Measurements from ENCODE around the gene CSTF3. TPM values are rescaled to one million over a fixed set of nuclear protein-coding genes. Genes with fewer than 3 reads are reported as not detected.
"Not testable (repeated sequence)": the region's sequence is repeated elsewhere in the genome, so short reads cannot be mapped to it uniquely, and the experiment has no call there.

The CSTF3 gene
- polyA plus RNA-seq, 3 donors, result 59.0 to 67.3 (median 67.2) TPM

- DNase-seq (ENCODE audit: extremely low read depth in 1 of 11, low read depth in 9 of 11, low spot score in 4 of 11), result no peak
Measured at GRCh38 chr11:33133761-33134160, 27.5 kb downstream of the CSTF3 start.

- no peak for DNase-seq (ENCODE audit: extremely low read depth in 1 of 11, low read depth in 9 of 11, low spot score in 4 of 11)
Measured at GRCh38 chr11:33132510-33132909, 28.8 kb downstream of the CSTF3 start.

- no peak for DNase-seq (ENCODE audit: extremely low read depth in 1 of 11, low read depth in 9 of 11, low spot score in 4 of 11)
Measured at GRCh38 chr11:33128739-33129138, 32.5 kb downstream of the CSTF3 start.

GRCh38 chr11:33125611-33126010 lies 35.7 kb downstream of the CSTF3 start:
- no peak for DNase-seq (ENCODE audit: extremely low read depth in 1 of 11, low read depth in 9 of 11, low spot score in 4 of 11)

- DNase-seq (ENCODE audit: extremely low read depth in 1 of 11, low read depth in 9 of 11, low spot score in 4 of 11), result no peak
Measured at GRCh38 chr11:33125025-33125424, 36.3 kb downstream of the CSTF3 start.

GRCh38 chr11:33122696-33123095 lies 38.6 kb downstream of the CSTF3 start:
- not testable (repeated sequence) for DNase-seq (ENCODE audit: extremely low read depth in 1 of 11, low read depth in 9 of 11, low spot score in 4 of 11)

GRCh38 chr11:33116535-33116934 lies 44.7 kb downstream of the CSTF3 start:
- no peak for DNase-seq (ENCODE audit: extremely low read depth in 1 of 11, low read depth in 9 of 11, low spot score in 4 of 11)

GRCh38 chr11:33110083-33110482 lies 51.2 kb downstream of the CSTF3 start:
- no peak for DNase-seq (ENCODE audit: extremely low read depth in 1 of 11, low read depth in 9 of 11, low spot score in 4 of 11)

- no peak for DNase-seq (ENCODE audit: extremely low read depth in 1 of 11, low read depth in 9 of 11, low spot score in 4 of 11)
Measured at GRCh38 chr11:33109294-33109895, 51.9 kb downstream of the CSTF3 start.

- DNase-seq (ENCODE audit: extremely low read depth in 1 of 11, low read depth in 9 of 11, low spot score in 4 of 11), result no peak
Measured at GRCh38 chr11:33103836-33104235, 57.4 kb downstream of the CSTF3 start.

- no peak for DNase-seq (ENCODE audit: extremely low read depth in 1 of 11, low read depth in 9 of 11, low spot score in 4 of 11)
Measured at GRCh38 chr11:33094157-33094556, 67.1 kb downstream of the CSTF3 start.

- DNase-seq (ENCODE audit: extremely low read depth in 1 of 11, low read depth in 9 of 11, low spot score in 4 of 11), result no peak
Measured at GRCh38 chr11:33089776-33090175, 71.5 kb downstream of the CSTF3 start.

GRCh38 chr11:33086017-33086416 lies 75.3 kb downstream of the CSTF3 start:
- DNase-seq (ENCODE audit: extremely low read depth in 1 of 11, low read depth in 9 of 11, low spot score in 4 of 11), result no peak

GRCh38 chr11:33083918-33084317 lies 77.4 kb downstream of the CSTF3 start:
- DNase-seq (ENCODE audit: extremely low read depth in 1 of 11, low read depth in 9 of 11, low spot score in 4 of 11), result no peak

GRCh38 chr11:33072465-33072864 lies 88.8 kb downstream of the CSTF3 start:
- DNase-seq (ENCODE audit: extremely low read depth in 1 of 11, low read depth in 9 of 11, low spot score in 4 of 11), result no peak

GRCh38 chr11:33068611-33069340 lies 92.5 kb downstream of the CSTF3 start:
- no peak for DNase-seq (ENCODE audit: extremely low read depth in 1 of 11, low read depth in 9 of 11, low spot score in 4 of 11)

GRCh38 chr11:33067294-33067693 lies 94.0 kb downstream of the CSTF3 start:
- DNase-seq (ENCODE audit: extremely low read depth in 1 of 11, low read depth in 9 of 11, low spot score in 4 of 11), result no peak

GRCh38 chr11:33065445-33066178 lies 95.7 kb downstream of the CSTF3 start:
- DNase-seq (ENCODE audit: extremely low read depth in 1 of 11, low read depth in 9 of 11, low spot score in 4 of 11), result peak in 10 of 11 donors; percentile 35 to 54 (median 44)

GRCh38 chr11:33064866-33065265 lies 96.4 kb downstream of the CSTF3 start:
- no peak for DNase-seq (ENCODE audit: extremely low read depth in 1 of 11, low read depth in 9 of 11, low spot score in 4 of 11)
